Endometrial microvascular endothelial cells (primary cell): ENCODE measurements around the gene DDR2. TPM values are rescaled to one million over a fixed set of nuclear protein-coding genes. Genes with fewer than 3 reads are reported as not detected.

Source experiments
- in situ Hi-C: cut with HindIII; loops from 2 replicates; pipeline ENCODE4 v1.10.0; 2017; ENCODE audit warnings: low sequenced_read_pairs, low pct_unique_long_range_greater_than_20kb; ENCODE audit errors: inconsistent ontology term
- total RNA-seq: library from RNA; depleted of rRNA; stranded (reverse); fragments of >200 nt; gene quantifications from one replicate; pipeline ENCODE4 v1.2.3, GENCODE V29; 2015; ENCODE audit errors: inconsistent ontology term

The DDR2 gene
- total RNA-seq, 1 donor from 2014 or later: 2.7 TPM

GRCh38 chr1:162688931-162689330 is 56.7 kb downstream of the DDR2 start:
- in situ Hi-C loops: no loop called here

GRCh38 chr1:162689745-162690671 is 57.7 kb downstream of the DDR2 start:
- in situ Hi-C loops: no loop called here

GRCh38 chr1:162690672-162691434 is 58.6 kb downstream of the DDR2 start:
- in situ Hi-C loops: no loop called here

GRCh38 chr1:162691999-162692575 is 59.8 kb downstream of the DDR2 start:
- in situ Hi-C loops: no loop called here

GRCh38 chr1:162694911-162695310 is 62.6 kb downstream of the DDR2 start:
- in situ Hi-C loops: no loop called here

GRCh38 chr1:162695687-162696086 is 63.4 kb downstream of the DDR2 start:
- in situ Hi-C loops: no loop called here

GRCh38 chr1:162696286-162696862 is 64.1 kb downstream of the DDR2 start:
- in situ Hi-C loops: no loop called here

GRCh38 chr1:162697140-162697895 is 65.1 kb downstream of the DDR2 start:
- in situ Hi-C loops: no loop called here

GRCh38 chr1:162699366-162699765 is 67.1 kb downstream of the DDR2 start:
- in situ Hi-C loops: no loop called here

GRCh38 chr1:162700131-162700530 is 67.9 kb downstream of the DDR2 start:
- in situ Hi-C loops: no loop called here

- in situ Hi-C loops: no loop called here
These were observed 69.0 kb downstream of the DDR2 start for GRCh38 chr1:162701286-162701685.

- in situ Hi-C loops: no loop called here
These were observed 70.4 kb downstream of the DDR2 start for GRCh38 chr1:162702628-162703027.

GRCh38 chr1:162703708-162704107 is 71.4 kb downstream of the DDR2 start:
- in situ Hi-C loops: no loop called here

- in situ Hi-C loops: no loop called here
These were observed 72.6 kb downstream of the DDR2 start for GRCh38 chr1:162704673-162705424.

GRCh38 chr1:162706003-162706402 is 73.7 kb downstream of the DDR2 start:
- in situ Hi-C loops: no loop called here

- in situ Hi-C loops: no loop called here
These were observed 74.3 kb downstream of the DDR2 start for GRCh38 chr1:162706606-162707005.

GRCh38 chr1:162708286-162708685 is 76.0 kb downstream of the DDR2 start:
- in situ Hi-C loops: no loop called here
